Activated T-cell treated with anti-CD3 and anti-CD28 coated beads for 24 hours (primary cell): ENCODE data around the gene SLC22A23.
"Not testable (repeated sequence)": the region's sequence is repeated elsewhere in the genome, so short reads cannot be mapped to it uniquely, and the experiment has no call there.

Source experiments
- DNase-seq: peaks from one replicate; pipeline ENCODE4 v3.0.0-alpha.2; 2020; ENCODE audit warnings: low read depth

Gene SLC22A23

GRCh38 chr6:3384241-3385143, 72.4 kb downstream of the SLC22A23 start:
- no peak for DNase-seq

- no peak for DNase-seq
Observed at GRCh38 chr6:3383525-3383924, 73.3 kb downstream of the SLC22A23 start.

- DNase-seq: no peak
Observed at GRCh38 chr6:3382326-3383279, 74.2 kb downstream of the SLC22A23 start.

GRCh38 chr6:3381233-3381921, 75.5 kb downstream of the SLC22A23 start:
- DNase-seq: no peak

GRCh38 chr6:3380344-3381232, 76.3 kb downstream of the SLC22A23 start:
- no peak for DNase-seq

- no peak for DNase-seq
Observed at GRCh38 chr6:3379482-3380060, 77.3 kb downstream of the SLC22A23 start.

- not testable (repeated sequence) for DNase-seq
Observed at GRCh38 chr6:3378808-3379207, 78.0 kb downstream of the SLC22A23 start.

- DNase-seq: not testable (repeated sequence)
Observed at GRCh38 chr6:3378398-3378782, 78.5 kb downstream of the SLC22A23 start.

GRCh38 chr6:3377536-3378397, 79.1 kb downstream of the SLC22A23 start:
- DNase-seq: no peak

- no peak for DNase-seq
Observed at GRCh38 chr6:3376893-3377535, 79.8 kb downstream of the SLC22A23 start.

- DNase-seq: no peak
Observed at GRCh38 chr6:3376064-3376463, 80.8 kb downstream of the SLC22A23 start.

- no peak for DNase-seq
Observed at GRCh38 chr6:3373597-3374203, 83.2 kb downstream of the SLC22A23 start.

GRCh38 chr6:3372912-3373554, 83.8 kb downstream of the SLC22A23 start:
- DNase-seq: no peak

- DNase-seq: no peak
Observed at GRCh38 chr6:3372184-3372846, 84.5 kb downstream of the SLC22A23 start.

- no peak for DNase-seq
Observed at GRCh38 chr6:3371222-3371949, 85.5 kb downstream of the SLC22A23 start.

- DNase-seq: no peak
Observed at GRCh38 chr6:3370361-3371221, 86.3 kb downstream of the SLC22A23 start.
